Nephron progenitor cell (in vitro differentiated cells): ENCODE data around the gene XYLT2.

Experiments
- DNase-seq: peaks from one replicate; pipeline ENCODE4 v3.0.0; 2021
- H3K27ac Mint-ChIP-seq: 2 replicates; pipeline ENCODE4 v1.8.0; 2021; ENCODE audit warnings: mild to moderate bottlenecking, moderate library complexity, mixed read lengths
- H3K27me3 Mint-ChIP-seq: 2 replicates; pipeline ENCODE4 v1.8.0; 2021; ENCODE audit warnings: mild to moderate bottlenecking, low read depth, mixed read lengths; ENCODE audit not compliant: poor library complexity
- H3K36me3 Mint-ChIP-seq: 2 replicates; pipeline ENCODE4 v1.8.0; 2021; ENCODE audit warnings: low read depth, mixed read lengths
- H3K4me1 Mint-ChIP-seq: 2 replicates; pipeline ENCODE4 v1.8.0; 2021; ENCODE audit warnings: mixed read lengths
- H3K4me3 Mint-ChIP-seq: 2 replicates; pipeline ENCODE4 v1.8.0; 2021; ENCODE audit warnings: mild to moderate bottlenecking, moderate library complexity, mixed read lengths
- H3K9me3 Mint-ChIP-seq: 2 replicates; pipeline ENCODE4 v1.8.0; 2021; ENCODE audit warnings: mild to moderate bottlenecking, moderate library complexity, mixed read lengths
- CTCF ChIP-seq: fragments of 200-600 bp; sonication (generic); IDR thresholded peaks from 2 replicates; pipeline ENCODE4 v1.5.0; 2021; ENCODE audit warnings: antibody characterized with exemption

The XYLT2 gene

GRCh38 chr17:50381260-50381815 lies 35.4 kb downstream of the XYLT2 start:
- Mint-ChIP-seq H3K27me3 (no peaks in the 10 kb centered on the region), H3K4me3 (no peak overlapping the region), H3K36me3 (peaks cover 33% of the 10 kb centered on the region), H3K27ac (no peak overlapping the region), H3K4me1 (no peaks in the 10 kb centered on the region), H3K9me3 (no peaks in the 10 kb centered on the region)
- no peak for TF ChIP-seq CTCF
- no peak for DNase-seq

GRCh38 chr17:50381920-50382319 lies 36.0 kb downstream of the XYLT2 start:
- Mint-ChIP-seq H3K27me3 (no peaks in the 10 kb centered on the region), H3K9me3 (no peaks in the 10 kb centered on the region), H3K36me3 (peaks cover 39% of the 10 kb centered on the region), H3K4me1 (no peaks in the 10 kb centered on the region), H3K27ac (no peak overlapping the region), H3K4me3 (no peak overlapping the region)
- DNase-seq = no peak
- no peak for TF ChIP-seq CTCF

GRCh38 chr17:50382931-50383330 lies 37.0 kb downstream of the XYLT2 start:
- no peaks in the 10 kb centered on the region for H3K9me3 Mint-ChIP-seq
- H3K4me1 Mint-ChIP-seq = no peaks in the 10 kb centered on the region
- H3K27ac Mint-ChIP-seq = no peak overlapping the region
- no peak for DNase-seq
- peaks cover 49% of the 10 kb centered on the region for H3K36me3 Mint-ChIP-seq
- H3K27me3 Mint-ChIP-seq = no peaks in the 10 kb centered on the region
- TF ChIP-seq CTCF = no peak
- H3K4me3 Mint-ChIP-seq = no peak overlapping the region

DNA sequence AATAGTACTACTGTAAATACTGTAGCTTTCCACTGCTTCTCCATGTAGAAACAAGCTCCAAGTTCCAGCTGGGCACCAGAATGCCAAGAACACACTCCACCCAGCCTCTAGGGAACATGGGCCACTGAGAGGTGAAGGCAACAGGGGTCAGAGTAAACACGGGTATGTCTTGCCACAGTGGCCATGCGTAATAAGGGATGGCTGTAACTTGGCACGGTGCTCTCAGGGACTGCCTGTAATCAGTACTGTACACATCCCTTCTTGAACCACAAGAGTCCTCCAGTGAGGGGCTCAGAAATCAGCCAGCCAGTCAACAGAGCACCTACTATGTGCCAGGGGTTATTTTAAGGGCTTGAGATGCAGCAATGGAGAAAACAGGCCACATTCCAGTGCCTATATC lies 40.6 kb downstream of the XYLT2 start:
- Mint-ChIP-seq H3K36me3 (peaks cover 78% of the 10 kb centered on the region), H3K27me3 (peaks cover 3% of the 10 kb centered on the region), H3K4me1 (peaks cover 8% of the 10 kb centered on the region), H3K9me3 (no peaks in the 10 kb centered on the region), H3K27ac (no peak overlapping the region), H3K4me3 (no peak overlapping the region)
- DNase-seq = no peak
- TF ChIP-seq CTCF = no peak

- Mint-ChIP-seq H3K27me3 (peaks cover 3% of the 10 kb centered on the region), H3K36me3 (peaks cover 83% of the 10 kb centered on the region), H3K4me3 (no peak overlapping the region), H3K27ac (no peak overlapping the region), H3K9me3 (no peaks in the 10 kb centered on the region), H3K4me1 (peaks cover 8% of the 10 kb centered on the region)
- DNase-seq = no peak
- TF ChIP-seq CTCF = no peak
These were observed 42.8 kb downstream of the XYLT2 start for GRCh38 chr17:50388728-50389127.

DNA sequence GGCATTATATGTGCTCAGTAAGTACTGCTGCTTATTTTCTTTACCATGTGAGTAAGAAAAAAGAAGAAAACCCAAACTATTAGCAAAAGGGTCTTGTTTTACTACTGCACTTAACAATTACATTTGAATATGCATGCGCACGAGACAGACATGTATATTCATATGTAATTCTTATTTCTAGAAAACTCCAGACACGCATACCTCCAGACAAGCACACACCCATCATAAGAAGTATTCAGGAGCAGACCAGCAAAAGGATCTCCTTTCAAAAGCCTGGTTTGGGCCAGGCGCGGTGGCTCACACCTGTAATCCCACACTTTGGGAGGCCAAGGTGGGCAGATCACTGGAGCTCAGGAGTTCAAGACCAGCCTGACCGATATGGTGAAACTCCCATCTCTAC lies 43.6 kb downstream of the XYLT2 start:
- H3K9me3 Mint-ChIP-seq = no peaks in the 10 kb centered on the region
- H3K27me3 Mint-ChIP-seq = peaks cover 3% of the 10 kb centered on the region
- TF ChIP-seq CTCF = no peak
- H3K27ac Mint-ChIP-seq = no peak overlapping the region
- H3K36me3 Mint-ChIP-seq = peaks cover 83% of the 10 kb centered on the region
- DNase-seq = no peak
- H3K4me1 Mint-ChIP-seq = peaks cover 8% of the 10 kb centered on the region
- no peak overlapping the region for H3K4me3 Mint-ChIP-seq
